Endothelial cell of umbilical vein (primary cell): ENCODE data around the gene ZIC1. TPM values are rescaled to one million over a fixed set of nuclear protein-coding genes. Genes with fewer than 3 reads are reported as not detected.

Experiments
- BruUV-seq: library from RNA; stranded (reverse); fragments of 400-500 nt; replicated peaks from 2 replicates; lab custom pipeline; 2021; lab: Mats Ljungman, UMichigan
- CTCF ChIA-PET: fragments of 300-600, 350-600 bp; sonication (Branson Sonifier 250); formaldehyde crosslinking; loops from one replicate; lab custom pipeline; 2021; ENCODE audit warnings: antibody characterized with exemption, inconsistent platforms; lab: Charles Lee
- POLR2A ChIA-PET: fragments of 300-600, 350-600 bp; sonication (Branson Sonifier 250); formaldehyde crosslinking; loops from one replicate; lab custom pipeline; 2021; ENCODE audit warnings: antibody characterized with exemption, inconsistent platforms; lab: Charles Lee
- DNase-seq: peaks from one replicate; pipeline ENCODE4 v3.0.0-alpha.2; 2011; ENCODE audit warnings: low read depth, low spot score
- FAIRE-seq: peaks from 2 replicates; lab custom pipeline; 2011; peaks lifted over from hg19 to GRCh38; lab: Jason Lieb, UNC
- H2AFZ ChIP-seq: 2 replicates; pipeline ENCODE4 v1.6.0; 2012; ENCODE audit warnings: low read depth, low read length, control low read depth, inconsistent platforms
- H3K27ac ChIP-seq: 2 replicates; pipeline ENCODE4 v1.5.1; 2011; ENCODE audit warnings: low read depth, mild to moderate bottlenecking, control low read depth, low read length, moderate library complexity; ENCODE audit not compliant: insufficient read depth
- H3K27me3 ChIP-seq, 2 experiments: 2 replicates each; pipeline versions ENCODE4 v1.6.0 to v1.6.1; 2011; ENCODE audit warnings: low read length in 2 of 2, mixed read lengths in 1 of 2; ENCODE audit not compliant: control insufficient read depth in 2 of 2, insufficient read depth in 2 of 2
- H3K36me3 ChIP-seq, 2 experiments: 2 replicates in 1 of 2; 3 replicates in 1 of 2; pipeline ENCODE4 v1.5.1; 2011; ENCODE audit warnings: low read length in 2 of 2, mild to moderate bottlenecking in 1 of 2, moderate library complexity in 1 of 2; ENCODE audit not compliant: control insufficient read depth in 2 of 2, insufficient read depth in 2 of 2; ENCODE audit errors: extremely low read depth in 1 of 2
- H3K4me1 ChIP-seq: 3 replicates; pipeline ENCODE4 v1.5.1; 2011; ENCODE audit warnings: mild to moderate bottlenecking, low read length; ENCODE audit not compliant: control insufficient read depth, insufficient read depth; ENCODE audit errors: extremely low read depth
- H3K4me2 ChIP-seq: 2 replicates; pipeline ENCODE4 v1.6.1; 2011; ENCODE audit warnings: low read length, control low read depth, mixed read lengths; ENCODE audit not compliant: insufficient read depth
- H3K4me3 ChIP-seq, 3 experiments: fragments of 200-600 bp in 1 of 3; sonication (generic), shearing (Covaris generic) in 1 of 3; replicated peaks in 1 of 3; 2 replicates each; pipeline ENCODE4 v1.5.1; 2011 to 2016; ENCODE audit warnings: control low read depth in 3 of 3, low read length in 3 of 3, mild to moderate bottlenecking in 2 of 3, inconsistent platforms in 1 of 3, low read depth in 1 of 3, moderate library complexity in 1 of 3; ENCODE audit not compliant: insufficient read depth in 1 of 3
- H3K79me2 ChIP-seq: 2 replicates; pipeline ENCODE4 v1.6.0; 2012; ENCODE audit warnings: low read length, inconsistent platforms; ENCODE audit not compliant: control insufficient read depth, insufficient read depth
- H3K9ac ChIP-seq: replicated peaks from 2 replicates; pipeline ENCODE3; 2011; ENCODE audit warnings: low read length, control low read depth; ENCODE audit not compliant: insufficient read depth; ENCODE audit errors: extremely low read depth
- H3K9me1 ChIP-seq: replicated peaks from 3 replicates; pipeline ENCODE4 v1.6.0; 2011; ENCODE audit warnings: mild to moderate bottlenecking, low read length; ENCODE audit not compliant: control insufficient read depth, insufficient read depth; ENCODE audit errors: extremely low read depth
- H3K9me3 ChIP-seq: replicated peaks from 2 replicates; pipeline ENCODE4 v1.5.1; 2012; ENCODE audit warnings: low read length, inconsistent platforms; ENCODE audit not compliant: control insufficient read depth, insufficient read depth
- H4K20me1 ChIP-seq: replicated peaks from 2 replicates; pipeline ENCODE3; 2011; ENCODE audit warnings: mild to moderate bottlenecking, low read length; ENCODE audit not compliant: control insufficient read depth, insufficient read depth; ENCODE audit errors: extremely low read depth
- EZH2 ChIP-seq: IDR thresholded peaks from 2 replicates; pipeline ENCODE4 v1.6.1; 2012; ENCODE audit warnings: borderline replicate concordance, low read depth, mild to moderate bottlenecking, moderate library complexity, low read length, inconsistent platforms; ENCODE audit not compliant: severe bottlenecking
- FOS ChIP-seq: IDR thresholded peaks from 2 replicates; pipeline ENCODE4 v1.6.1; 2011; ENCODE audit warnings: mild to moderate bottlenecking, low read length, moderate library complexity, borderline replicate concordance; ENCODE audit not compliant: insufficient read depth
- GATA2 ChIP-seq: IDR thresholded peaks from 2 replicates; pipeline ENCODE4 v1.7.0; 2011; ENCODE audit warnings: low read depth, mild to moderate bottlenecking, moderate library complexity, mixed read lengths, low read length; ENCODE audit not compliant: insufficient read length, insufficient read depth
- JUN ChIP-seq: IDR thresholded peaks from 2 replicates; pipeline ENCODE4 v1.6.1; 2011; ENCODE audit warnings: borderline replicate concordance, low read depth; ENCODE audit not compliant: insufficient read length, insufficient read depth
- MAX ChIP-seq: IDR thresholded peaks from 2 replicates; pipeline ENCODE4 v1.6.1; 2011; ENCODE audit not compliant: insufficient read depth, insufficient read length
- MYC ChIP-seq: IDR thresholded peaks from one replicate; pipeline ENCODE4 v1.6.1; 2011; ENCODE audit warnings: mild to moderate bottlenecking, low read depth, low read length
- POLR2A ChIP-seq: IDR thresholded peaks from 2 replicates; pipeline ENCODE4 v1.6.1; 2012; ENCODE audit warnings: low read depth, mild to moderate bottlenecking, control low read depth, low read length
- POLR2AphosphoS5 ChIP-seq: IDR thresholded peaks from 2 replicates; pipeline ENCODE4 v1.6.1; 2012; ENCODE audit warnings: low read depth, mild to moderate bottlenecking, control low read depth, low read length, moderate library complexity; ENCODE audit not compliant: insufficient read depth
- dilution Hi-C: fragments of 300-500 bp; cut with MboI; formaldehyde crosslinking; loops from one replicate; pipeline ENCODE4 v1.15.0; 2019; ENCODE audit warnings: low sequenced_read_pairs; ENCODE audit not compliant: extremely low pct_ligation_motif_present
- intact Hi-C: fragments of 100-400 bp; cut with micrococcal nuclease; formaldehyde crosslinking; loops from one replicate; pipeline ENCODE4 v1.10.0; 2022
- polyA plus RNA-seq, 4 experiments: library from polyadenylated mRNA; depleted of rRNA in 3 of 4; stranded (reverse) in 3 of 4; unstranded in 1 of 4; fragments of >200 nt; gene quantifications; 2 replicates each; pipeline versions ENCODE4 v1.2.1 to v1.2.3, GENCODE V29; 2011 to 2012; ENCODE audit warnings: missing spikeins in 1 of 4
- total RNA-seq: library from RNA; stranded (reverse); gene quantifications from 2 replicates; pipeline ENCODE4 v1.2.3, GENCODE V29; 2021
- TF ChIP-seq, protein P1 (sequence below), 2 donors: IDR thresholded peaks; 1 replicate in 1 of 2; 2 replicates in 1 of 2; pipeline ENCODE4 v1.5.1; 2011; ENCODE audit warnings: low read length in 2 of 2, mild to moderate bottlenecking in 2 of 2, moderate library complexity in 2 of 2, control low read depth in 1 of 2, inconsistent platforms in 1 of 2, low read depth in 1 of 2; ENCODE audit not compliant: insufficient read depth in 1 of 2; ENCODE audit errors: extremely low read depth in 1 of 2

ZIC1 gene
- total and polyA plus RNA-seq, 2 donors (not counting 3 experiments of a cell fraction or from before 2014, with no cell fraction given): not detected

DNA sequence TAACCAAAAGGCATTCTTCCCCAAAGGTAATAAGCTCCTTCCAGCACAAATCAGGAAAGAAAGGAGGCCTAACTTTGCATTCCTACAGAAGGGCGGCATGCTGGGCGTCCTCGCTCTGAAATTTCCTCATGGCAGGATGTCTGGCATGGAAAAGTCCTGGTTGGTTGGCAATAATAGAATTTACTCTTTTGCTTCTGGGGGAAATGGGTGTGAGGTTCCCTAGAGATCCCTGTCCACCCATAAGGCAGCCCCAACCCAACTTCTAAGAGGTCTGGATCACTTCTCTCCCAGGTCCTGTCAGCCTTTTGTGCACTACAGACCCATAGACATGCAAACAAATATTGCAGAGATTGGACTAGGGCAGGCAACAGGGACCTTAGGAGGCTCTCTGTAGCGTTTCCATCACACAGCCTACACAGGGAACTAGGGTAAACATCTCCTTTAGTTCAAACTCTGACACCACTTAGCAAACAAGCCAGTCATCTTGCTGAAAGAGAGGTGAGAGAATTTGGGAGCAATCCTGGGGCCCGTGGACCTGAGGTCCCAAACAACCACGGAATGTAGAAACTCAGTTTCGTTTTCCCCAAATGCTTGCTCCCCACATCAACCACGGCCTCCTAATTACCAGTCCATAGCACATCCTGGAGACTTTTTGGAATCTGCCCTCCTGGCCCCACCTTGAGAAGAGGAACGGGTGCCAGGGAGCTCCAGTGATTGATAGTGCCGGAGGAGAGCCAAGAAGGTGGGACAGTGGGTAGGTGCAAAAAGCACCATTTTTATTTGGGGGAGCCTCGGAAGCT, 5.0 kb upstream of the ZIC1 start:
- Histone ChIP-seq H3K9me1 (no peaks in the 10 kb centered on the region), H3K27me3 (peaks cover 84 to 96% of the 10 kb centered on the region in 2 experiments), H3K4me3 (no peak overlapping the region), H3K9me3 (no peaks in the 10 kb centered on the region), H3K9ac (no peak overlapping the region), H3K4me2 (no peak overlapping the region), H3K36me3 (no peaks in the 10 kb centered on the region), H3K79me2 (no peaks in the 10 kb centered on the region), H2AFZ (no peak overlapping the region), H3K27ac (no peak overlapping the region), H4K20me1 (no peaks in the 10 kb centered on the region), H3K4me1 (no peaks in the 10 kb centered on the region)
- FAIRE-seq (no peak), DNase-seq (no peak)
- intact Hi-C loops: no loop called here
- BruUV-seq: no TSS peak
- POLR2A ChIA-PET: no interaction called here
- TF ChIP-seq, protein P1, sequence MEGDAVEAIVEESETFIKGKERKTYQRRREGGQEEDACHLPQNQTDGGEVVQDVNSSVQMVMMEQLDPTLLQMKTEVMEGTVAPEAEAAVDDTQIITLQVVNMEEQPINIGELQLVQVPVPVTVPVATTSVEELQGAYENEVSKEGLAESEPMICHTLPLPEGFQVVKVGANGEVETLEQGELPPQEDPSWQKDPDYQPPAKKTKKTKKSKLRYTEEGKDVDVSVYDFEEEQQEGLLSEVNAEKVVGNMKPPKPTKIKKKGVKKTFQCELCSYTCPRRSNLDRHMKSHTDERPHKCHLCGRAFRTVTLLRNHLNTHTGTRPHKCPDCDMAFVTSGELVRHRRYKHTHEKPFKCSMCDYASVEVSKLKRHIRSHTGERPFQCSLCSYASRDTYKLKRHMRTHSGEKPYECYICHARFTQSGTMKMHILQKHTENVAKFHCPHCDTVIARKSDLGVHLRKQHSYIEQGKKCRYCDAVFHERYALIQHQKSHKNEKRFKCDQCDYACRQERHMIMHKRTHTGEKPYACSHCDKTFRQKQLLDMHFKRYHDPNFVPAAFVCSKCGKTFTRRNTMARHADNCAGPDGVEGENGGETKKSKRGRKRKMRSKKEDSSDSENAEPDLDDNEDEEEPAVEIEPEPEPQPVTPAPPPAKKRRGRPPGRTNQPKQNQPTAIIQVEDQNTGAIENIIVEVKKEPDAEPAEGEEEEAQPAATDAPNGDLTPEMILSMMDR (IDR thresholded peaks at IDR 0.05; ENCODE audit: extremely low read depth in 1 of 2, insufficient read depth in 1 of 2, low read depth in 1 of 2, low read length in 2 of 2): no peak
- TF ChIP-seq GATA2: no peak
- TF ChIP-seq MYC: no peak
- no peak for TF ChIP-seq POLR2AphosphoS5
- no peak for TF ChIP-seq JUN
- no peak for TF ChIP-seq POLR2A
- TF ChIP-seq FOS: no peak
- no peak for TF ChIP-seq MAX
- TF ChIP-seq EZH2: no peak
- dilution Hi-C loops: no loop called here
- CTCF ChIA-PET: interaction anchor here (1.0 to 1.6 kb wide), 3 partner anchors 8 to 21 kb away, joined by 3 to 7 read pairs (median 3); no protein-coding TSS in a partner anchor
